Measurements from ENCODE around the gene ARL4C.

DNA sequence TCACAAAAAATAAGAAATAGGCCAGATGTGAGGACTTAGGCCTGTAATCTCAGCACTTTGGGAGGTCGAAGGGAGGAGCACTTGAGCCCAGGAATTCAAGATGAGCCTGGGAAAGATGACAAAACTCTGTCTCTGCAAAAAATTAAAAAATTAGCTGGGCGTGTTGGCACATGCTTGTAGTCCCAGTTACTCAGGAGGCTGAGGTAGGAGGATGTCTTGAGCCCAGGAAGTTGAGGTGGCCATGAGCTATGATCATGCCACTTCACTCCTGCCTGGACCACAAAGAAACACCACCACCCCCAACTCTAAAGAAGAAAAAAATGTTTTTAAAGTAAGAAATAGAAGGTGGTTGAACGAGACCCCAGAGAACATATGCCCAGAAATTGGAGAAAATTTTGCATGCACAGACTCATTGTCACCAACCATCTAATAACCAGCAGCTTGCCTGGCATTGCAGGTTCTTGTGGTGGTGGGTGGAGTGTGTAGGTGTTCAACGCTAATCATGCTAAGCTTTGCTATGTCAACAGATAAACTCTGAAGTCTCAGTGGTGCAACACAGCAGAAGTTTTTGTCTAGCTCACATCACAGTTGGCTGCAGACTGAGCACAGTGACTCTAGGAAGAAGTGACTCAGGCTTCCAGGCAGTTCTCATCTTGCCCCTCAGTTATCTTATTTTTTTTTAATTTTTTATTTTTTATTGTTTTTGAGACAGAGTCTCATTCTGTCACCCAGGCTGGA is 18.6 kb downstream of the ARL4C start:
- TF ChIP-seq EZH2 (IDR thresholded peaks at IDR 0.05; ENCODE audit: low read depth), result no peak
- TF ChIP-seq, protein P1, sequence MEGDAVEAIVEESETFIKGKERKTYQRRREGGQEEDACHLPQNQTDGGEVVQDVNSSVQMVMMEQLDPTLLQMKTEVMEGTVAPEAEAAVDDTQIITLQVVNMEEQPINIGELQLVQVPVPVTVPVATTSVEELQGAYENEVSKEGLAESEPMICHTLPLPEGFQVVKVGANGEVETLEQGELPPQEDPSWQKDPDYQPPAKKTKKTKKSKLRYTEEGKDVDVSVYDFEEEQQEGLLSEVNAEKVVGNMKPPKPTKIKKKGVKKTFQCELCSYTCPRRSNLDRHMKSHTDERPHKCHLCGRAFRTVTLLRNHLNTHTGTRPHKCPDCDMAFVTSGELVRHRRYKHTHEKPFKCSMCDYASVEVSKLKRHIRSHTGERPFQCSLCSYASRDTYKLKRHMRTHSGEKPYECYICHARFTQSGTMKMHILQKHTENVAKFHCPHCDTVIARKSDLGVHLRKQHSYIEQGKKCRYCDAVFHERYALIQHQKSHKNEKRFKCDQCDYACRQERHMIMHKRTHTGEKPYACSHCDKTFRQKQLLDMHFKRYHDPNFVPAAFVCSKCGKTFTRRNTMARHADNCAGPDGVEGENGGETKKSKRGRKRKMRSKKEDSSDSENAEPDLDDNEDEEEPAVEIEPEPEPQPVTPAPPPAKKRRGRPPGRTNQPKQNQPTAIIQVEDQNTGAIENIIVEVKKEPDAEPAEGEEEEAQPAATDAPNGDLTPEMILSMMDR (conservative IDR thresholded peaks at IDR 0.05), result no peak
